EH (cell line): ENCODE results near the gene GAB4.
"Not testable (repeated sequence)": the region's sequence is repeated elsewhere in the genome, so short reads cannot be mapped to it uniquely, and the experiment has no call there.

Experiments
- DNase-seq: peaks from one replicate; pipeline ENCODE4 v3.0.0-alpha.2; 2015; ENCODE audit warnings: low read depth

Gene GAB4, protein sequence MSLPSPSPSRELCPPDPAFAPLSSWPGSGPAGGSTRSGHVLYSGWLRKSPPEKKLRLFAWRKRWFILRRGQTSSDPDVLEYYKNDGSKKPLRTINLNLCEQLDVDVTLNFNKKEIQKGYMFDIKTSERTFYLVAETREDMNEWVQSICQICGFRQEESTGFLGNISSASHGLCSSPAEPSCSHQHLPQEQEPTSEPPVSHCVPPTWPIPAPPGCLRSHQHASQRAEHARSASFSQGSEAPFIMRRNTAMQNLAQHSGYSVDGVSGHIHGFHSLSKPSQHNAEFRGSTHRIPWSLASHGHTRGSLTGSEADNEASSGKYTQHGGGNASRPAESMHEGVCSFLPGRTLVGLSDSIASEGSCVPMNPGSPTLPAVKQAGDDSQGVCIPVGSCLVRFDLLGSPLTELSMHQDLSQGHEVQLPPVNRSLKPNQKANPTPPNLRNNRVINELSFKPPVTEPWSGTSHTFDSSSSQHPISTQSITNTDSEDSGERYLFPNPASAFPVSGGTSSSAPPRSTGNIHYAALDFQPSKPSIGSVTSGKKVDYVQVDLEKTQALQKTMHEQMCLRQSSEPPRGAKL

DNA sequence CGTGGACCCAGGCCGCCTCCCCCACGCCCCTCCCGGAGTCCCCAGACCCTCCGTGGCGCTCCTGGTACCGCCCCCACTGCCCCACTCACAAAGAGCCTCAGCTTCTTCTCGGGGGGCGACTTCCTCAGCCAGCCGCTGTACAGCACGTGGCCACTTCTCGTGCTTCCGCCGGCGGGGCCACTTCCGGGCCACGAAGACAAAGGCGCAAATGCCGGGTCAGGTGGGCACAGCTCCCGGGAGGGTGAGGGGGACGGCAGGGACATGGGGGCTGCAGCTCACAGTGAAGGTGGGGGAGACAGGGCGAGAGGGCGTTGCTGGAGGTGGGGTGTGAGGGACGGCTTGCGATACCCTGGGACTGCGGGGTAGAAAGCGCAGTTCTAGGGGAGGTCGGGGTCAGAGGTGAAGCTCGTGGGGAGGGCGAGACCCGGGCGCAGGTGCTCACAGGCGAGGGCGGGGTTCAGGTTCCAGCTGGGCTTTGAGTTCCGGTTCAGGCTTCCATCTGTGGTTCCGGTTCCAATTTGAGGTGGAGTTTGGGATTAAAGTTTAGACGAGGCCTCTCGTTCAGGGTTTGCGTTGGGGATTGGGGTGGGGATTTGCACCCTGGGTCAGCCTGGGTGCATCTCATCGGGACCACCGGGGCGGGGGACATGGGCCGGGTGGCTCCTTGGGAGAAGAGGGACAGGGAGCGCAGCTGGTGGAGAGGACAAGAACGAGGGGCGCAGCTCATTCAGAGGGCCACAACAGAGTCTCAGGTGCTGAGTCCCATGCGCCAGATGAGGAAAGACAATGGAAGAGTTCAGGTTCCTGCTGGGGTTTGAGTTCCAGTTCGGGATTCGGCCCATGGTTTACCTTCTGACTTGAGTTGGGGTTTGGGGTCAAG lies at the start of gene GAB4:
GAB4 (minus strand) TSS at position 371 of the 880 bp plus-strand sequence; CDS start at position 263, 108 bp downstream.
- no peak for DNase-seq

DNA sequence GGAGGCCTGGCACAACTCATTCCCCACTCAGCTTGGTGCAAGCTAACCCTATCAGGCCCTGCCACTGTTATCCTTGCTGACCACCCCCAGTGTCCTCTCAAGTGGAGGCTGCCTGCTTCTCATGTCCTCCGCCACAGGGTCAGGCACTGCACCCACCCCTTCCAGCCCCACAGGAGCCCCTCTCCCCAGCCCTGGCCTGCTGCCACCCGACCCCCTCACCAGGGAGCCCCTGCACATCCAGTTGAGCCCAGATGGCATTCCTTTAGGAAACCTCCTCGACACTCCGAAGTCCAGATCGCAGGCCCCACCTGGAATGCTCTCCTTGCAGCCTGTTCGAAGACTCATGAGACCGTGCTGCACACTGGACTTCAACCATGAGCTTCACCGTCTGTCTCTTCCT lies 48.8 kb upstream of the GAB4 start:
- no peak for DNase-seq

DNA sequence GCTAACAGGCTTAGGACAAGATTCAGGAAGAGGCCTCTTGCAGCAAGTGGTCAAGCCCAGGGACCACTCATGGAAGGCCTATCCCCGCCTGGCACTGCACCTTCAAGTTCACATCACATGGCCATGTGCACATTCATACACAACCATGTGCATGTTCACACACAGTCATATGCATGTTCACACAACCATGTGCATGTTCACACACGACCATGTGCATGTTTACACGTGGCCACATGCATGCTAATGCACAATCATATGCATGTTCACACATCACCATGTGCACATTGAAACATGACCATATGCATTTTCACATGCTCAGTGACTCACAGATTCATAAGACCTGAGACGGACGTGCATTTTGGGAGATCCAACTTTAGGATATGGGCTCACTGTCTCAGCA lies 48.0 kb upstream of the GAB4 start:
- no peak for DNase-seq

DNA sequence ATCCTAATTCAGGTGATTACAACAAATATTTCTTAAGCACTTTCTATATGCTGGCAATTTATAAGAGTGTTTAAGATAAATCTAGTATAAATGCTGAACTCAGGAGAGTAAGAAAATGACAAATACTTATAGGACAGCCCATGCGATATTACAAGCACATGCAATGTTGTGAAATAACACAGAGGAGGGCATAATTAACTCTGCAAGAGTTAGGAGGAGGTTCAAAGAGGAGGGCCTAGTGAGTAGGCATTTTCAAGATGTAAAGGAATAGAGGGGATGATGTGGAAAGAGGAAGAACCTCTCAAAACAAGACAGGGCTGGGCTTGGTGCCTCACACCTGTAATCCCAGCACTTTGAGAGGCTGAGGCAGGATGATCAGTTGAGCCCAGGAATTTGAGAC lies 39.6 kb upstream of the GAB4 start:
- no peak for DNase-seq

DNA sequence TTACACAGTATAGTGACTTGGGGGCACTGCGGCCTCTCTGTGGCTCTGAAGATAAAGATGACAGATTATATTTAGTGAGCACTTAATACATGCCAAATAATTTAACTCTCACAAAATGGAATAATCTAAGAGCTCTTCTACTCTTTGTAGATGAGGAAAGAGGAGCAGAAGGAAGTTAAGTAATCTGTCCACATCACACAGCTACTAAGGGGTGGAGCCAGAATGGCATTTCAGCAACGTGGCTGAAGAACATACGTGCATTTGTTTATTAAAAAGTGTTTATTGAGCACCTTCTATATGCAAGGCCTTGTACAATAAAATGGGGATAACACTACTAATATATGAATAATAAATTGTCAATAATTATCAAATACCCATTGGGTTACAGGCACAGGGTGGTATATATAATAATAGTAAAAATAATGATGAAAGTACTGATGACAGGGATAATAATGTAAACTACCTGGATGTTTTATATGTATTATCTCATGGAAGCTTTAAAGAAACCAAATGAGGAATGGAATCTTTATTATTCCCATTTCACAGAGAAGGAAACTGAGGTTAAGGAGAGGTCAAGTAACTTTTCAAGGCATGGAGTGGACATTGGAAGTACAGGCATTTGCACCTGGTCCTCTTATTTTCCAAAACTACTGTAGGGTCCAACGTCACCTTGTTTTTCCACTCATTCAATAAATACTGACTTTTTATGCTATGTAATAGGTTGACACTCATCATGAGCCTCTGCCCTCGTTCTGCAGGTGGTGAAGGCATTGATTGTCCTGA lies 38.7 kb upstream of the GAB4 start:
- DNase-seq = no peak

DNA sequence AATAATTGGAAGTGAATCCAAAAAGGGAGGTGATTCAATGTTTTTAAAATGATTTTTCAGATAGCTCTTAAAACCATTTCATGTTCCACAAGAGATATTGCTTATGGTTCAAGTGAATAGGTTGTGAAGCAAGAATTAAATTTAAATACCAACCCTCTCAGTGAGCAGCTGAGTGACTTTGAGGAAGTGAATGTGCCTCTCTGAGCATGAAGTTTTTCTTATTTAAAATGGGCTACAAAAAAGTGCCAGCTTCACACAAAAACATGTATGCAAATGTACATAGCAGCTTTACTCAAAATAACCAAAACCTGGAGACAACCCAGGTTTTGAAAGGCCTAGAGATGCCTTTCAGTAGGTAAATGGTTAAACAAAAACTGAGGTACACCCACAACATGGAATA lies 35.5 kb upstream of the GAB4 start:
- DNase-seq = no peak

DNA sequence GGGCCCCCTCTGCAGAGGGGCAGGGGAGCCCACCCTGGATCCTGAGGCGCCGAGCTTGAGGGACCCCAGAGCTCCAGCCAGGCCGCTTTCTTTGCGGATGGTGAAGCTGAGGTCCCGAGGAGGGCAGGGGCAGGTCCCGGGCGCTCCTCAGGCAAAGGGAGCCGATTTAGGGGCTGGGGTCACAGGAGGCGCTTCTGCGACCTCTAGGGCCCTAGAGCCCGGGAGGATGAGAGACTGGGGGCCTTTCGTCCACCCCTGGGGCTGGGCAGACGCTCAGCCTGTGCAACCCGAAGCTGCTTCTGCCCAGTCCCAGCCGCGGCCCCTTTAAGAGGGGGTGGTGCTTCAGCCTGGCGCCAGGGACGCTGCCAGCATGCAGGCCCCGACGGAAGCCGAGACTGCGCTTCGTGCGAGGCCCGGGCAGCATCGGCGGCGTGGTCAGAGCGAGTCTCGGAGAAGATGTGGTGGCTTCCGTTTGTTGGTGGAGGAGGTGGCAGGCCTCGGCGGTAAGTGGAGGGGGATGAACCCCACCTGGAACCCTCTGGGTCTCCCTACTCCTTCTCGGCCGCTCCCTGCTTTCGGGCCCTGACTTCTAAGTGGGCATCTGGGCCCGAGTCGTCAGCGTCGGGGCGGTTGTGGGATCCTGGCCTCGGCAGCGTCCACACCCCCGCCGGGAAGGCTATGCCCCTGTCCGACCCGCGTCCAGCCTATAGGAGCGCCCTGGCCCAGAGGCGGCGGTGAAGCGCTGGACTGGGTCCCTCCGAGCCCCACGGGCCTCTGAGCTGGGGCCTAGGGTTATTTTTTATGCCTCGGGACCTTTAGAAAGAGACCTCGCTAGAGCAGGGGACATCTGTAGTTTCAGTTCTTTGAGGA lies 29.1 kb upstream of the GAB4 start:
- peak; percentile 60 for DNase-seq

DNA sequence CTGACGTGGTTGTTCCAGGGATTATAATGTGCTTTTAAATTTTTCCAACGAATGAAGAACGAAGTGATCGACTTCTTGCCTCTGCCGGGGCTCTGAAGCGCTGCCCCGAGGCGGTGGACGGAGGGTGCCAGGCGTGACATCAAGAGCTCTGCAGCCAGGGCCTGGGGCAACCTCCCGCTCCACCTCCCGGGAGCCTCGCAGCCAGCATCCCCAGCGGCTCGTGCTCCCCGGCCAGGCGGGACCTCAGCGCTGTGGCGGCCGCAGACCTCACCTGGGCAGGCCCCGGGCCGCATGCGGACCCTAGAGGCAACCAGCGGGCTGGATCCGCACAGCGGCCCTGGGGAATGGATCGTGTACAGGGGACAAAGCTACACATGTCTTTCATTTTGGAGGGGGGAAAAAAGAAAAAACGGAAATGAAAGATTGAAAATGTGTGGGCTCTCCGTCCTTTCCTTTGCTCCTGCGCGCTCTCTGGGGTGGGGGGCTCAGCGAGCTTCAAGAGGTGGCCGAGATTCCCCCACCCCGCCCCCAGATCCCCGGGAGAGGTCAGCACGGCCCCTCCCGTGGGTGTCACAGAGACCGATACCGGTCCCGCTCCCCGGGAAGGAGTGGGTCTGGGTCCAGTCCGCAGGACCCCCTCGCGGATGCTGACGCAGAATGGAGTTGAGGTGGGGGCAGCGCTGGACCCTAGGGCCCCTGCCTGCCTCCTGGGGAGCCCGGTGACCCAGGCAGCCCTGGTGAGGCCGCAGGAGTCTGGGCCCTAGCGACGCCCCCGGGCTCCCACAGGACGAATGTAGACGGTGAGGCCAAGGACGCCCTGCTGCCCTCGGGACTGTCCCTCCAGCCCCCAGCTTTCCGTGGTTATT lies 28.2 kb upstream of the GAB4 start:
- peak; percentile 32 for DNase-seq

DNA sequence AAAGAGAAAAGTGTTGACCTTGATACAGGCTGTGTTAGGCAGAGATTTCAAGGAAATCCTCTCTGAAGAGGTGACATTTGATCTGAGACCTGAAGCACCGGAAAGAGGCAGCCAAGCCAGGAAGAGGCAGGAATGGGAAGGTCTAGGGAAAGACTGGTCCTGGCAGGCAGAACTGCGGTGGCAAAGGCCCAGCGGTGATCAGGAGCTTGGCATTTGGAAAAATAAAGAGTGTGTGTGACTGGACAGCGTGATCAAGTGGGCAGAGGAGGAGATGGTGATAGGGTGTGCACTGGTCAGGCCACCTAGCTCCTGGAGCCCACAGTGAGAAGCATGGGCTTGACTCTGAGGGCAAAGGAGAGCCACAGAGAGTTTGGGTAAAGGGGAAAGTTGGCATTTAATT lies 27.2 kb upstream of the GAB4 start:
- no peak for DNase-seq

DNA sequence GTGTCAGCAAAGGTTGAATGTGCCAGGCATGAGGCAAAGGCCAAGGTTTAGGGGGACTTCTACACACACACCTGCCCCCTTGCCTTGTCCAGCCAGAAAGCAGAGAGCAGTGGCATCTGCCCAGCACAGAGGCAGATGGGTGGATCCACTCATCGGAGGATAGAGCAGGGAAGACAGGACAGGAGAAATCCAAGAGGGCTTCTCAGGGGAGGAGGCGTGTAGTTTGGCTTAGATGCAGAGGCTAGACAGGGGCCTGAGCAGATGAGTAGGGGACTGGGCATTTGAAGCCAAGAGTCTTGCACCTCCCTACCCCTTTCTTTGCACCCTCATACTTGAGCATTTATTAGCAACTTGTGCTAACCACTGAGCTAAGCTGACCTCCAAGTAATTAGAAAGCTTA lies 26.5 kb upstream of the GAB4 start:
- DNase-seq = not testable (repeated sequence)

DNA sequence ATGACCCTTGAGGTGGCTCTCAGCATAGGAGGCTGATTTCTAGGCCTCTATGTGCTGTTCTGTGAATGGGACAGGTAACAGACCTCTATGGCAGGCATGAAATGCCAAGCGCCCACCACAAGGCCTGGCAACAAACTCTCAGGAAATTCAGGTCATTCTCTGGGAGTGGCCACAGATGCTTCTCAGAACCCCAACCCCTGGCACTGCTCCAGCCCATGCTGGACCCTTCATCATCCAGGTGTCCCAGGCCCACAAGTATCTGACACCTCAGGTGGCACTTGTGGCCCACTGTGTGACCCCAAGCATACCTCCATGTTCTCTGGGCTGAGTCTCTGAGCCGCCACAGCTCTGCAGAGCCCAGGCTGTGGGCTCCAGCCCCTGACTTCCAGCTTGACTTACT lies 24.3 kb upstream of the GAB4 start:
- not testable (repeated sequence) for DNase-seq

DNA sequence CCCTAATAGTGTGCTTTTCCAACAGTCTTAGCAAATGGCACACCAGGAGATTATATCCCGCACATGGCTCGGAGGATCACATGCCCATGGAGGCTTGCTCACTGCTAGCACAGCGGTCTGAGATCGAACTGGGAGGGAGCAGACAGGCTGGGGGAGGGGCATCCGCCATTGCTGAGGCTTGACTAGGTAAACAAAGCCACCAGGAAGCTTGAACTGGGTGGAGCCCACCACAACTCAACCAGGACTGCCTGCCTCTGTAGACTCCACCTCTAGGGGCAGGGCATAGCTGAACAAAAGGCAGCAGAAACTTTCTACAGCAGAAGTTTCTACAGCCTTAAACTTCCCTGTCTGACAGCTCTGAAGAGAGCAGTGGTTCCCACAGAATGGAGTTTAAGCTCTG lies 16.4 kb upstream of the GAB4 start:
- not testable (repeated sequence) for DNase-seq

DNA sequence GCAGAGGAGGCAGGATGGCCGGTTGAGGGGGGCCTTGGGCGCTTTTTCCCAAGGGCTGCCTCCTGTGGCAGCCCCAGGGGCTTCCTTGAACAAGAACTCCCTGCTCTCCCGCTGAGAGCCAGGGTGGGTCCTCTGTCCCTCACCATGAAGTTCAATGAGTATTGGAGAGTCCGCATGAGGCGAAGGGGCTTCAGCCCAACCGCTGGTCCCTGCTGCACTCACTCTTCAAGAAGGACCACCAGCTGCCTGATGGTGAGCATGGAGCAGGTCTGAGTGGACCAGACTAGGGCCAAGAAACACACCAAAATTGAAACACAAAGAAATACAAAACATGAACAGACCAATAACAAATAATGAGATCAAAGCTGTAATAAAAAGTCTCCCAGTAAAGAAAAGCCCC lies 7.5 kb upstream of the GAB4 start:
- not testable (repeated sequence) for DNase-seq

DNA sequence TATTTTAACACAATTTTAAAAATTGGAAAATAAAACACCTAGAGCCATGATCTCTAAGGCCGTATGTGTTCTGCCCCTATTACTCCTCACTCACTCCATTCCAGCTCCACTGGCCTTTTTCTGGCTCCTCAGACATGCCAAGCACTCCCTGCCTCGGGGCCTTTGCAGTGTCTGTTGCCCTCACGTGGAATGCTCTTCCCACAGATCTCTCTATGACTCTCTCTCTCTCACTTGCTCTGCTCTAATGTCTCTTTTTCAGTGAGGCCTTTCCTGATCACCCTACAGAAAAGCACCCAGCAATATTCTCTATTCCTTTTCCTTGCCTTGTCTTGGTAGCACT lies 6.0 kb upstream of the GAB4 start:
- DNase-seq = not testable (repeated sequence)

DNA sequence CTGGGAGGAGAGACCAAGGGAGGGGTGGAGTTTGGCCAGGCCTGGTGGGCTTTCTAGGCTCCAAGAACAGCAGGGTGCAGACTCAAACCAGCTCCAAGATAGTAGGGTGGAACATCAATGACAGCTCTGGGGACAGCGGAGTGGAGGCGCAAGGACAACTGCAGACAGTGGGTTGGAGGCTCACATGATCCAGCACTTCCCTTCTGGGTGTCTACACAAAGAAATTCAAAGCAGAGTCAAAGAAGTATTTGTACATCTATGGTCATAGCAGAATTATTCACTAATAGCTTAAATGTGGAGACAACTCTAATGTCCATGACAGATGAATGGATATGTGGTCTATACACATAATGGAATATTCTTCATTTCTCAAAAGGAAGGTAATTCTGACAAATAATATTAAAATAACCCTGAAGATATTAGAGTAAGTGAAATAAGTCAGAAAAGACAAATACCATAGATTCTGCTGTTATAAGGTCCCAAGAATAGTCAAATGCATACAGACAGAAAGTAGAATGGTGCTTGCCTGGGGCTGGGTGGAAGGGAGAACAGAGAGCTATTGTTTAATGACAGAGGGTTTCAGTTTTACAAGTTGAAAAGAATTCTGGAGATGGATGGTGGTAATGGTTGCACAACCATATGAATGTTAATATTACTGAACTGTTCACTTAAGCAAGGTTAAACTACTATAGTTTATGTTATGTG lies 5.5 kb upstream of the GAB4 start:
- DNase-seq = no peak

DNA sequence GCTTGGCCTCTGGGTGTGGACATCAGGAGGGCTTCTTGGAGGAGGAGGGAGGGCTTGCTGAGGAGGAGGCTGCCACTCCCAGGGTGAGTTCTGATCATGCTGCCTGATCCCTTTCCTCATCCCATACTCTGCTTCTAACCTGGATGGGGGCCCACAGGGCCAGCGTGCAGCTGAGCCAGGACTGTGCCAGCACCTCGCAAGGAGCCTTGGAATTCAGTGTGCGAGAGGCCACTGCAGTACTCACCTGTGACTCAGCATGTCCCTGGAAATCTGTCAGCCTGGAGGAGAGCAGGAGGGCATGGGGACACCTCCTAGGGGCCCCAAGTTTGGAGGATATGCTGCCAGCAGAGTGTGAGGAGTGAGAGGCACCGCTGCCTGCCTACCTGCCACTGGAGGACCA lies 4.2 kb upstream of the GAB4 start:
- no peak for DNase-seq

DNA sequence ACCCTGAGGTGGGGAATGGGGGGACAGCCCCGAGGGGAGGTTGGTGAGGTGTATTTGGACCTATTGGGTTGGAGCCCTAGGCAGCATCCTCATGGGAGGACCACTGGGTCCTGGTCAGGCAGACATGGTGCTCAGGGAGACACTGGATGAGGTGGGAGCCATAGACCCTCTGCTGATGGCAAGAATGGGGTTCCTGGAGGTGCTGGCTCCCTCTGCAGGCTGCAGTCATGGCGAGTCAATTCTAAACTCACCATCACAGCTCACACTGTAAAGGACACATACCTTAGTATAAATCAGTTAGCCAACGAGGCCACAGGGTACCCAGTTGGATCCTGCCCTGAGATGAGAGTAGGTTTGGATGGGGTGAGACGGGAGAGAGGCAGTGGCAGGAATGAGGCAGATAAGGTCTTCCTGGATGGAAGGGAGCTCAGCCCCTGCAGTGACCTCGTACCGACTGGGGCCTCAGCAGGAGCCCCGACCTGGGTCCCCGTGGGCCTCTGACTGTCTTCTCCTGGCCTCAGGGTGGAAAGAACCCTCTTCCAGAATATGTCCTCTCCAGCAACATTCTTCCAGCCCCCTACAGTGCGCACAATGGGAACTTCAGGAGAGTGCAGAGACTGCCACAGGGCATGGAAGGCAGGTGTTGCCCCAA lies 1.7 kb upstream of the GAB4 start:
- no peak for DNase-seq

DNA sequence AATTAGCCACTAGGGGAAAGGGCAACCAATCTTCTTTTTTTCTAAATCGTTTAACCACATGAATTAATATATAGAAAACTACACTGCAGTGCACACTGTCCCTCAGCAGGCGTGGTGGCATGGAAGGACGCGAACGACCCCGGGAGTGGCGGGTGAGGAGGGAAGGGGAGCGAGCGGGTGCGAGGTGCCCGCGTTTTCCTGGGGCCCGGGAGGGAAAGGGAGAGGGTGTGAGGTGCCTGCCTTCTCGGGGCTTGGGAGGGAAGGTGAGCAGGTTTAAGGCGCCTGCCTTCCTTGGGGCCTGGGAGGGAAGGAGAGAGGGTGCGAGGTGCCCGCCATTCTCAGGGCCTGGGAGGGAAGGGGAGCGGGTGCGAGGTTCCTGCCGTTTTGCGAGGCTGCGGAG lies 765 bp downstream of the GAB4 start:
- no peak for DNase-seq

DNA sequence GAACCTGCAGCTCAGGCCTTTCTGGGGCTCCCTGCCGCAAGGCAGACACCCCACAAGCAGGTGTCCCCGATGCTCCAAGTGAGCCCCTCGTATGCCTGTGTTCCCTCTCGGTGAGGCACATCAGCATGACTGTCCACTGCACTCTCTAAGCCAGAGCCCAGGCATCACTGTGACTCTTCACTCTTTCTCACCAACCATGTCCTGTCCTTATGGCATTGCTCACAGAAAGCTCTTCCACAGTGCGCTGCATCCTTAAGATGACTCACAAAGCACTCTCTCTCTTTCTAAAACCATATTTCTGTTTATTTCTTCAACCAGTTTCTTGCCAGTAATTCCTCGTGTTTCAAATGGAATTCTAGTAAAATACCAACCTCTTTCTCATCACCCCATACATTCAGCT lies 18.1 kb downstream of the GAB4 start:
- peak; percentile 0 for DNase-seq
